ENCODE results near the gene PKM.

DNA sequence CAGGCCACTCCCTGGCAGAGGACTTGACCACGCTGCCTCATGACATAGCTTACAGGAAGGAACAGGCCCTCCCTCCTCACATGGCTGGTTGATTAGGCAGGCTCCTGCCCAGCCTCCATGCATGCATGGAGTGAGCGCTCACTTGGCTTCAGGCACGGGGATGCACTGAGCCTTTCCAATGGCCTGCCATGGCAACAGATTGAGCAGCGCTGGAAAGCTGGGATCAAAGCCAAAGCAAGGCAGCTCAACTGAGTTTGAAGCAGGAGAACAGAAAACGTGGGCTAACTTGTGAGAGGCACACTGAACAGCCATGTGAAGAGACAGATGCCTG lies 27.5 kb downstream of the PKM start:
- TF ChIP-seq, protein P1, sequence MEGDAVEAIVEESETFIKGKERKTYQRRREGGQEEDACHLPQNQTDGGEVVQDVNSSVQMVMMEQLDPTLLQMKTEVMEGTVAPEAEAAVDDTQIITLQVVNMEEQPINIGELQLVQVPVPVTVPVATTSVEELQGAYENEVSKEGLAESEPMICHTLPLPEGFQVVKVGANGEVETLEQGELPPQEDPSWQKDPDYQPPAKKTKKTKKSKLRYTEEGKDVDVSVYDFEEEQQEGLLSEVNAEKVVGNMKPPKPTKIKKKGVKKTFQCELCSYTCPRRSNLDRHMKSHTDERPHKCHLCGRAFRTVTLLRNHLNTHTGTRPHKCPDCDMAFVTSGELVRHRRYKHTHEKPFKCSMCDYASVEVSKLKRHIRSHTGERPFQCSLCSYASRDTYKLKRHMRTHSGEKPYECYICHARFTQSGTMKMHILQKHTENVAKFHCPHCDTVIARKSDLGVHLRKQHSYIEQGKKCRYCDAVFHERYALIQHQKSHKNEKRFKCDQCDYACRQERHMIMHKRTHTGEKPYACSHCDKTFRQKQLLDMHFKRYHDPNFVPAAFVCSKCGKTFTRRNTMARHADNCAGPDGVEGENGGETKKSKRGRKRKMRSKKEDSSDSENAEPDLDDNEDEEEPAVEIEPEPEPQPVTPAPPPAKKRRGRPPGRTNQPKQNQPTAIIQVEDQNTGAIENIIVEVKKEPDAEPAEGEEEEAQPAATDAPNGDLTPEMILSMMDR (IDR thresholded peaks at IDR 0.05; ENCODE audit: low read length): no peak
- TF ChIP-seq EZH2 (optimal IDR thresholded peaks at IDR 0.05; ENCODE audit: low read depth, low read length): no peak
- no peak for TF ChIP-seq EZH2phosphoT487 (IDR thresholded peaks at IDR 0.05; ENCODE audit: low read length)

All from MM.1S (cell line).